ENCODE measurements around the gene CDH16.

DNA sequence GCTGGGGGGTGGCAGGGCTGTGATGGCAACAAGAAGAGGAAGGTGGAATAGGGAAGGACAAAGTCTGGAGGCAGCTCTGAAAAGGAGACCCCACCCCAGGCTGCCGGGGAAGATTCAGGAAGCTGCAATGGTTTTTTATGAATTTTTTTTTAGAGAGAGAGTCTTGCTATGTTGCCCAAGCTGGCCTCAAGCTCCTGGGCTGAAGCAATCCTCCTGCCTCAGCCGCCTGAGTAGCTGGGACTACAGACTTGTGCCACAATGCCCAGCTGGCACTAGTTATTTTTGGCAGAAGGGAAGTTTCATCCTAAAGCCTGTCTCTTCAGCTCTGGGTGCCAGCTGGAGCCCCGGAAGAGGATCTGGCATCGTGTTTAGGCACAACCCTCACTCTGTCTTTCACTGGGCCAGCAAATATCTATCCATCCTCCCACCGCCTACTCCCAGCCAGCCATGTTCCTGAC is 41.0 kb upstream of the CDH16 start:
- TF ChIP-seq, protein P1, sequence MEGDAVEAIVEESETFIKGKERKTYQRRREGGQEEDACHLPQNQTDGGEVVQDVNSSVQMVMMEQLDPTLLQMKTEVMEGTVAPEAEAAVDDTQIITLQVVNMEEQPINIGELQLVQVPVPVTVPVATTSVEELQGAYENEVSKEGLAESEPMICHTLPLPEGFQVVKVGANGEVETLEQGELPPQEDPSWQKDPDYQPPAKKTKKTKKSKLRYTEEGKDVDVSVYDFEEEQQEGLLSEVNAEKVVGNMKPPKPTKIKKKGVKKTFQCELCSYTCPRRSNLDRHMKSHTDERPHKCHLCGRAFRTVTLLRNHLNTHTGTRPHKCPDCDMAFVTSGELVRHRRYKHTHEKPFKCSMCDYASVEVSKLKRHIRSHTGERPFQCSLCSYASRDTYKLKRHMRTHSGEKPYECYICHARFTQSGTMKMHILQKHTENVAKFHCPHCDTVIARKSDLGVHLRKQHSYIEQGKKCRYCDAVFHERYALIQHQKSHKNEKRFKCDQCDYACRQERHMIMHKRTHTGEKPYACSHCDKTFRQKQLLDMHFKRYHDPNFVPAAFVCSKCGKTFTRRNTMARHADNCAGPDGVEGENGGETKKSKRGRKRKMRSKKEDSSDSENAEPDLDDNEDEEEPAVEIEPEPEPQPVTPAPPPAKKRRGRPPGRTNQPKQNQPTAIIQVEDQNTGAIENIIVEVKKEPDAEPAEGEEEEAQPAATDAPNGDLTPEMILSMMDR (IDR thresholded peaks at IDR 0.05): no peak
- TF ChIP-seq EP300 (IDR thresholded peaks at IDR 0.05): no peak
- no peak for TF ChIP-seq POLR2A (IDR thresholded peaks at IDR 0.05)

Data from sigmoid colon (tissue), 4 donors.